ENCODE results near the gene NELL1. TPM values are rescaled to one million over a fixed set of nuclear protein-coding genes. Genes with fewer than 3 reads are reported as not detected.

The NELL1 gene
- total RNA-seq, 1 donor from 2014 or later = 0.45 TPM

GRCh38 chr11:21546703-21547102, 877.3 kb downstream of the NELL1 start:
- no peak overlapping the region for H3K4me3 Mint-ChIP-seq (ENCODE audit: unreplicated experiment)
- no peak overlapping the region for H3K9ac ChIP-seq (ENCODE audit: low read length)
- FAIRE-seq = no peak

GRCh38 chr11:21552911-21553310, 883.5 kb downstream of the NELL1 start:
- Mint-ChIP-seq H3K9me3 (ENCODE audit: unreplicated experiment) (no peaks in the 10 kb centered on the region), H3K36me3 (ENCODE audit: low read depth, unreplicated experiment) (no peaks in the 10 kb centered on the region), H3K4me3 (ENCODE audit: unreplicated experiment) (no peak overlapping the region), H3K27ac (ENCODE audit: unreplicated experiment) (no peak overlapping the region), H3K27me3 (ENCODE audit: low read depth, unreplicated experiment) (no peaks in the 10 kb centered on the region), H3K4me1 (ENCODE audit: low read depth, unreplicated experiment) (peaks cover 5% of the 10 kb centered on the region)
- Histone ChIP-seq H3K9me3 (ENCODE audit: insufficient read depth, low read depth, low read length) (no peaks in the 10 kb centered on the region), H3K36me3 (ENCODE audit: insufficient read depth, low read length) (no peaks in the 10 kb centered on the region), H3K27me3 (ENCODE audit: insufficient read depth, low read length) (no peaks in the 10 kb centered on the region), H3K4me1 (ENCODE audit: insufficient read depth, low read length) (no peaks in the 10 kb centered on the region), H3K79me2 (ENCODE audit: insufficient read depth, low read length) (no peaks in the 10 kb centered on the region), H3K4me3 (ENCODE audit: insufficient read depth, low read depth, low read length) (no peak overlapping the region), H3K9ac (ENCODE audit: low read length) (no peak overlapping the region), H4K20me1 (ENCODE audit: insufficient read depth, low read length) (no peaks in the 10 kb centered on the region), H3K4me2 (ENCODE audit: low read length) (no peak overlapping the region), H2AFZ (ENCODE audit: low read depth, low read length) (no peak overlapping the region), H3K27ac (ENCODE audit: low read depth, low read length) (no peak overlapping the region)
- no peak for DNase-seq (ENCODE audit: low read depth)
- TF ChIP-seq EZH2 (IDR thresholded peaks at IDR 0.05; ENCODE audit: insufficient read depth, low read length) (no peak), CTCF (IDR thresholded peaks at IDR 0.05; ENCODE audit: insufficient read depth, low read depth, low read length) (no peak)
- FAIRE-seq = no peak

More at GRCh38 chr11:21546703-21547102, 877.3 kb downstream of the NELL1 start:
- H3K79me2 ChIP-seq (ENCODE audit: insufficient read depth, low read length) = no peaks in the 10 kb centered on the region
- no peak overlapping the region for H2AFZ ChIP-seq (ENCODE audit: low read depth, low read length)
- H3K4me2 ChIP-seq (ENCODE audit: low read length) = no peak overlapping the region
- H3K27me3 ChIP-seq (ENCODE audit: insufficient read depth, low read length) = no peaks in the 10 kb centered on the region
- no peaks in the 10 kb centered on the region for H3K27me3 Mint-ChIP-seq (ENCODE audit: low read depth, unreplicated experiment)
- H3K9me3 ChIP-seq (ENCODE audit: insufficient read depth, low read depth, low read length) = no peaks in the 10 kb centered on the region
- DNase-seq (ENCODE audit: low read depth) = no peak
- H3K27ac Mint-ChIP-seq (ENCODE audit: unreplicated experiment) = no peak overlapping the region
- H3K27ac ChIP-seq (ENCODE audit: low read depth, low read length) = no peak overlapping the region
- H3K4me1 Mint-ChIP-seq (ENCODE audit: low read depth, unreplicated experiment) = no peaks in the 10 kb centered on the region
- H3K4me3 ChIP-seq (ENCODE audit: insufficient read depth, low read depth, low read length) = no peak overlapping the region
- H3K9me3 Mint-ChIP-seq (ENCODE audit: unreplicated experiment) = no peaks in the 10 kb centered on the region
- H3K36me3 ChIP-seq (ENCODE audit: insufficient read depth, low read length) = no peaks in the 10 kb centered on the region
- H3K4me1 ChIP-seq (ENCODE audit: insufficient read depth, low read length) = no peaks in the 10 kb centered on the region
- TF ChIP-seq EZH2 (IDR thresholded peaks at IDR 0.05; ENCODE audit: insufficient read depth, low read length) (no peak), CTCF (IDR thresholded peaks at IDR 0.05; ENCODE audit: insufficient read depth, low read depth, low read length) (no peak)
- H3K36me3 Mint-ChIP-seq (ENCODE audit: low read depth, unreplicated experiment) = no peaks in the 10 kb centered on the region
- H4K20me1 ChIP-seq (ENCODE audit: insufficient read depth, low read length) = no peaks in the 10 kb centered on the region

- no peaks in the 10 kb centered on the region for H3K27me3 ChIP-seq (ENCODE audit: insufficient read depth, low read length)
- FAIRE-seq (no peak), DNase-seq (ENCODE audit: low read depth) (no peak)
- no peak overlapping the region for H3K4me3 ChIP-seq (ENCODE audit: insufficient read depth, low read depth, low read length)
- H3K36me3 ChIP-seq (ENCODE audit: insufficient read depth, low read length) = no peaks in the 10 kb centered on the region
- no peak overlapping the region for H3K9ac ChIP-seq (ENCODE audit: low read length)
- no peaks in the 10 kb centered on the region for H3K9me3 ChIP-seq (ENCODE audit: insufficient read depth, low read depth, low read length)
- peaks cover 2% of the 10 kb centered on the region for H3K27me3 Mint-ChIP-seq (ENCODE audit: low read depth, unreplicated experiment)
- no peaks in the 10 kb centered on the region for H3K79me2 ChIP-seq (ENCODE audit: insufficient read depth, low read length)
- TF ChIP-seq EZH2 (IDR thresholded peaks at IDR 0.05; ENCODE audit: insufficient read depth, low read length) (no peak), CTCF (IDR thresholded peaks at IDR 0.05; ENCODE audit: insufficient read depth, low read depth, low read length) (no peak)
- H3K4me2 ChIP-seq (ENCODE audit: low read length) = no peak overlapping the region
- peaks cover 5% of the 10 kb centered on the region for H3K4me1 Mint-ChIP-seq (ENCODE audit: low read depth, unreplicated experiment)
- no peak overlapping the region for H3K4me3 Mint-ChIP-seq (ENCODE audit: unreplicated experiment)
- no peak overlapping the region for H2AFZ ChIP-seq (ENCODE audit: low read depth, low read length)
- no peaks in the 10 kb centered on the region for H3K9me3 Mint-ChIP-seq (ENCODE audit: unreplicated experiment)
- no peak overlapping the region for H3K27ac ChIP-seq (ENCODE audit: low read depth, low read length)
- H4K20me1 ChIP-seq (ENCODE audit: insufficient read depth, low read length) = no peaks in the 10 kb centered on the region
- H3K4me1 ChIP-seq (ENCODE audit: insufficient read depth, low read length) = no peaks in the 10 kb centered on the region
- H3K27ac Mint-ChIP-seq (ENCODE audit: unreplicated experiment) = no peak overlapping the region
- H3K36me3 Mint-ChIP-seq (ENCODE audit: low read depth, unreplicated experiment) = no peaks in the 10 kb centered on the region
Observed at GRCh38 chr11:21553795-21554194, 884.4 kb downstream of the NELL1 start.

Measured in astrocyte (in vitro differentiated cells and primary cell).